IMR-90 (cell line): Measurements from ENCODE around the gene H6PD. TPM values are rescaled to one million over a fixed set of nuclear protein-coding genes. Genes with fewer than 3 reads are reported as not detected.

Source experiments
- ATAC-seq: fragments of 200-7000 bp; cut with Tn5 transposase; 2 replicates; pipeline ENCODE4 v1.9.1; 2020; ENCODE audit warnings: low read depth, mild to moderate bottlenecking, moderate library complexity
- BruUV-seq: library from RNA; stranded (reverse); fragments of 400-500 nt; replicated peaks from 2 replicates; lab custom pipeline; 2021; lab: Mats Ljungman, UMichigan
- CTCF ChIA-PET: fragments of 300-600 bp; formaldehyde crosslinking; extraction: SDS; loops from one replicate; lab custom pipeline; 2021; ENCODE audit warnings: antibody characterized with exemption; lab: Yijun Ruan, JAX
- POLR2A ChIA-PET: fragments of 300-600 bp; sonication (Branson Sonifier 250); formaldehyde crosslinking; loops from one replicate; lab custom pipeline; 2022; ENCODE audit warnings: antibody characterized with exemption; ENCODE audit not compliant: unreplicated experiment; lab: Charles Lee
- DNase-seq: peaks from one replicate; pipeline ENCODE4 v3.0.0; 2013
- H2AFZ ChIP-seq: replicated peaks from 2 replicates; pipeline ENCODE3; 2013; ENCODE audit warnings: low read length, mild to moderate bottlenecking; ENCODE audit not compliant: poor library complexity
- H2AK5ac ChIP-seq: 2 replicates; pipeline ENCODE4 v1.6.1; 2013; ENCODE audit warnings: low read depth, low read length, inconsistent platforms
- H2AK9ac ChIP-seq: replicated peaks from 2 replicates; pipeline ENCODE3; 2013; ENCODE audit warnings: mild to moderate bottlenecking, low read depth, low read length, moderate library complexity; ENCODE audit not compliant: poor library complexity
- H2BK120ac ChIP-seq: 2 replicates; pipeline ENCODE4 v1.6.1; 2013; ENCODE audit warnings: low read depth, low read length, inconsistent platforms
- H2BK15ac ChIP-seq: 3 replicates; pipeline ENCODE4 v1.6.1; 2013; ENCODE audit warnings: low read depth, low read length, inconsistent platforms
- H2BK20ac ChIP-seq: 2 replicates; pipeline ENCODE4 v1.6.1; 2013; ENCODE audit warnings: low read depth, mild to moderate bottlenecking, inconsistent platforms, low read length, moderate library complexity
- H2BK5ac ChIP-seq: 2 replicates; pipeline ENCODE4 v1.6.1; 2013; ENCODE audit warnings: mild to moderate bottlenecking, low read depth, low read length, inconsistent platforms; ENCODE audit not compliant: poor library complexity, severe bottlenecking
- H3K14ac ChIP-seq: replicated peaks from 2 replicates; pipeline ENCODE4 v1.6.1; 2013; ENCODE audit warnings: low read depth, low read length, inconsistent platforms
- H3K18ac ChIP-seq: 2 replicates; pipeline ENCODE4 v1.6.1; 2013; ENCODE audit warnings: low read depth, low read length, control low read depth
- H3K23ac ChIP-seq: 2 replicates; pipeline ENCODE4 v1.6.1; 2013; ENCODE audit warnings: low read depth, low read length, inconsistent platforms
- H3K27ac ChIP-seq: 2 replicates; pipeline ENCODE4 v1.5.1; 2013; ENCODE audit warnings: mild to moderate bottlenecking, control low read depth, low read length; ENCODE audit not compliant: insufficient read depth
- H3K27me3 ChIP-seq: 2 replicates; pipeline ENCODE4 v1.6.1; 2013; ENCODE audit warnings: low read length; ENCODE audit not compliant: control insufficient read depth, insufficient read depth
- H3K36me3 ChIP-seq: 2 replicates; pipeline ENCODE4 v1.6.1; 2013; ENCODE audit warnings: low read length, mixed read lengths; ENCODE audit not compliant: control insufficient read depth, insufficient read depth
- H3K4ac ChIP-seq: 2 replicates; pipeline ENCODE4 v1.6.1; 2013; ENCODE audit warnings: low read depth, low read length, inconsistent platforms
- H3K4me1 ChIP-seq: 2 replicates; pipeline ENCODE4 v1.6.1; 2013; ENCODE audit warnings: low read length, mixed read lengths; ENCODE audit not compliant: control insufficient read depth, insufficient read depth
- H3K4me2 ChIP-seq: 2 replicates; pipeline ENCODE4 v1.6.1; 2013; ENCODE audit warnings: low read depth, mild to moderate bottlenecking, control low read depth, low read length, moderate library complexity
- H3K4me3 ChIP-seq: 2 replicates; pipeline ENCODE4 v1.5.1; 2013; ENCODE audit warnings: low read depth, mild to moderate bottlenecking, control low read depth, low read length, moderate library complexity; ENCODE audit not compliant: insufficient read depth
- H3K56ac ChIP-seq: 2 replicates; pipeline ENCODE4 v1.6.1; 2013; ENCODE audit warnings: low read length, inconsistent platforms; ENCODE audit not compliant: insufficient read depth; ENCODE audit errors: extremely low read depth
- H3K79me1 ChIP-seq, 2 experiments: 2 replicates each; pipeline ENCODE4 v1.6.1; 2013; ENCODE audit warnings: low read length in 2 of 2, inconsistent platforms in 1 of 2, low read depth in 1 of 2
- H3K9ac ChIP-seq: 2 replicates; pipeline ENCODE4 v1.6.1; 2013; ENCODE audit warnings: low read depth, low read length, control low read depth
- H3K9me1 ChIP-seq: 2 replicates; pipeline ENCODE4 v1.6.1; 2013; ENCODE audit warnings: low read length, inconsistent platforms; ENCODE audit not compliant: insufficient read depth
- H3K9me3 ChIP-seq: 2 replicates; pipeline ENCODE4 v1.6.1; 2013; ENCODE audit warnings: low read length; ENCODE audit not compliant: control insufficient read depth, insufficient read depth
- H4K20me1 ChIP-seq: 2 replicates; pipeline ENCODE4 v1.6.1; 2013; ENCODE audit warnings: low read length, inconsistent platforms; ENCODE audit not compliant: insufficient read depth
- H4K5ac ChIP-seq: 2 replicates; pipeline ENCODE4 v1.6.1; 2013; ENCODE audit warnings: mild to moderate bottlenecking, low read depth, low read length, control low read depth
- H4K8ac ChIP-seq, 2 experiments: 2 replicates each; pipeline ENCODE4 v1.6.1; 2013; ENCODE audit warnings: low read depth in 2 of 2, low read length in 2 of 2, control low read depth in 1 of 2, inconsistent platforms in 1 of 2
- H4K91ac ChIP-seq: 2 replicates; pipeline ENCODE4 v1.6.1; 2013; ENCODE audit warnings: low read depth, low read length, inconsistent platforms; ENCODE audit not compliant: insufficient read depth
- BHLHE40 ChIP-seq: fragments of 150-350 bp; IDR thresholded peaks from 2 replicates; pipeline ENCODE4 v1.6.1; 2016; ENCODE audit warnings: mild to moderate bottlenecking, low read depth, low read length
- CHD1 ChIP-seq: IDR thresholded peaks from 2 replicates; pipeline ENCODE4 v1.6.1; 2012; ENCODE audit warnings: low read depth, low read length, improper control_type of control experiment
- FOS ChIP-seq: fragments of 150-350 bp; IDR thresholded peaks from 2 replicates; pipeline ENCODE4 v1.6.1; 2016; ENCODE audit warnings: low read depth, low read length
- MAFK ChIP-seq: IDR thresholded peaks from 2 replicates; pipeline ENCODE4 v1.6.1; 2012; ENCODE audit warnings: low read depth, low read length, improper control_type of control experiment
- NFE2L2 ChIP-seq: fragments of 150-350 bp; IDR thresholded peaks from 2 replicates; pipeline ENCODE4 v1.6.1; 2016; ENCODE audit warnings: low read depth, mild to moderate bottlenecking, low read length
- RAD21 ChIP-seq: IDR thresholded peaks from 2 replicates; pipeline ENCODE4 v1.6.1; 2012; ENCODE audit warnings: low read length, improper control_type of control experiment
- RFX5 ChIP-seq: IDR thresholded peaks from 2 replicates; pipeline ENCODE4 v1.8.0; 2012; ENCODE audit warnings: low read depth, mild to moderate bottlenecking, low read length, moderate library complexity
- SMC3 ChIP-seq: fragments of 150-350 bp; IDR thresholded peaks from 2 replicates; pipeline ENCODE4 v1.6.1; 2016; ENCODE audit warnings: low read depth, mild to moderate bottlenecking, antibody characterized with exemption, low read length, moderate library complexity
- WGBS, 2 experiments: methylation state at CpG; one replicate each; pipeline versions ENCODE4 v1.1.5 to v1.1.7; 2013; ENCODE audit warnings: missing lambda C conversion rate in 2 of 2; ENCODE audit not compliant: insufficient read length in 1 of 2; ENCODE audit errors: extremely low coverage in 2 of 2; 5-methylcytosine and 5-hydroxymethylcytosine counted together
- dilution Hi-C: fragments of 300-500 bp; cut with HindIII; formaldehyde crosslinking; loops from one replicate; pipeline ENCODE4 v1.14.3; 2018; ENCODE audit warnings: low sequenced_read_pairs; ENCODE audit not compliant: unreplicated experiment
- in situ Hi-C: fragments of 300-500 bp; cut with MboI; formaldehyde crosslinking; loops from 3 replicates; pipeline ENCODE4 v1.14.3; 2019; ENCODE audit warnings: low sequenced_read_pairs, inconsistent platforms, mixed read lengths
- intact Hi-C: fragments of 100-400 bp; cut with micrococcal nuclease; formaldehyde crosslinking; loops from 2 replicates; pipeline ENCODE4 v1.10.0; 2022
- polyA plus RNA-seq, 3 experiments: library from polyadenylated mRNA; depleted of rRNA; stranded (reverse); fragments of >200 nt; gene quantifications; 2 replicates each; pipeline ENCODE4 v1.2.3, GENCODE V29; 2012; ENCODE audit warnings: low replicate concordance in 1 of 3
- total RNA-seq: library from RNA; depleted of rRNA; stranded (reverse); fragments of >200 nt; gene quantifications from 2 replicates; pipeline ENCODE4 v1.2.3, GENCODE V29; 2012
- TF ChIP-seq, protein P1 (sequence below): conservative IDR thresholded peaks from 2 replicates; pipeline ENCODE4 v1.5.1; 2012; ENCODE audit warnings: mild to moderate bottlenecking, low read depth, low read length, improper control_type of control experiment
- TF ChIP-seq, protein P2 (sequence below): fragments of 150-350 bp; IDR thresholded peaks from 2 replicates; pipeline ENCODE4 v1.6.1; 2017; ENCODE audit warnings: mild to moderate bottlenecking, antibody characterized with exemption, low read length, low read depth

The H6PD gene
- total and polyA plus RNA-seq, 2 of the 4 experiments (the other 2 are of a cell fraction) = 9.3 to 22.1 TPM

DNA sequence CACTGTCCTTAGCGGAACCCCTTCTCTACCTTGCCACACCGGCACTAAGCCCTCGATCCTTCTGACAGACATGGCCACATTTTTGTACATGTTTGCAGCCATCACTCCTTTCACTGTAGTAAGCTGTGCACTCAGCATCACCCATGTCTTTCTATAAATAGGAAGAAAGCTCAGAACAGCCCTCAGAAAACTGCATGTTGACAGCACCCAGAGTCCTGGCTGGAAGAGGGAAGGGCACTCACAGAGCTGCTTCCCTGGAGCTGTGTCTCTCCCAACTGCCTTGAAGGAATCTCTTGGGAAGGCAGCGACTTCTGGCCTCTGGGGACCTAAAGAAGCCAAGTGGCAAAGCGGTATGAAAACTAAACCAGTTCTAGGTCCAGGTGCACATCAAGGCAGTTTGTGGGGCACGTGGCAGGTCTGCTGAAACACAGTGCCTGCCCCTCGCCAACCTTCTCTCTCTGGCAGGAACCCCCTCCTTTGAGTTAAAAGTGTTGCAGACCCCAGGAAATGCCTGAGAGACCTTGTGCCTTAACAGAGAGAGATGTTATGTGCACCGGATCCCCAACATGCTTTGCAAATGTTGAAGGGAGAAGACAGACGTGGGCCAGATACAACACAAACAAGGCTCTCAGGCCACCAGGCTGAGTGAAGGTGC is 41.9 kb upstream of the H6PD start:
- TF ChIP-seq, protein P1, sequence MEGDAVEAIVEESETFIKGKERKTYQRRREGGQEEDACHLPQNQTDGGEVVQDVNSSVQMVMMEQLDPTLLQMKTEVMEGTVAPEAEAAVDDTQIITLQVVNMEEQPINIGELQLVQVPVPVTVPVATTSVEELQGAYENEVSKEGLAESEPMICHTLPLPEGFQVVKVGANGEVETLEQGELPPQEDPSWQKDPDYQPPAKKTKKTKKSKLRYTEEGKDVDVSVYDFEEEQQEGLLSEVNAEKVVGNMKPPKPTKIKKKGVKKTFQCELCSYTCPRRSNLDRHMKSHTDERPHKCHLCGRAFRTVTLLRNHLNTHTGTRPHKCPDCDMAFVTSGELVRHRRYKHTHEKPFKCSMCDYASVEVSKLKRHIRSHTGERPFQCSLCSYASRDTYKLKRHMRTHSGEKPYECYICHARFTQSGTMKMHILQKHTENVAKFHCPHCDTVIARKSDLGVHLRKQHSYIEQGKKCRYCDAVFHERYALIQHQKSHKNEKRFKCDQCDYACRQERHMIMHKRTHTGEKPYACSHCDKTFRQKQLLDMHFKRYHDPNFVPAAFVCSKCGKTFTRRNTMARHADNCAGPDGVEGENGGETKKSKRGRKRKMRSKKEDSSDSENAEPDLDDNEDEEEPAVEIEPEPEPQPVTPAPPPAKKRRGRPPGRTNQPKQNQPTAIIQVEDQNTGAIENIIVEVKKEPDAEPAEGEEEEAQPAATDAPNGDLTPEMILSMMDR = no peak
- TF ChIP-seq BHLHE40 = no peak
- no peak for TF ChIP-seq FOS
- no peak for TF ChIP-seq SMC3
- no peak for TF ChIP-seq RAD21
- TF ChIP-seq RFX5 = no peak
- TF ChIP-seq NFE2L2 = no peak
- TF ChIP-seq CHD1 = no peak
- TF ChIP-seq, protein P2, sequence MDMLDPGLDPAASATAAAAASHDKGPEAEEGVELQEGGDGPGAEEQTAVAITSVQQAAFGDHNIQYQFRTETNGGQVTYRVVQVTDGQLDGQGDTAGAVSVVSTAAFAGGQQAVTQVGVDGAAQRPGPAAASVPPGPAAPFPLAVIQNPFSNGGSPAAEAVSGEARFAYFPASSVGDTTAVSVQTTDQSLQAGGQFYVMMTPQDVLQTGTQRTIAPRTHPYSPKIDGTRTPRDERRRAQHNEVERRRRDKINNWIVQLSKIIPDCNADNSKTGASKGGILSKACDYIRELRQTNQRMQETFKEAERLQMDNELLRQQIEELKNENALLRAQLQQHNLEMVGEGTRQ = no peak
- no peak for TF ChIP-seq MAFK
- DNase-seq = no peak
- no peaks in the 10 kb centered on the region for H3K27me3 ChIP-seq
- no peaks in the 10 kb centered on the region for H3K9me3 ChIP-seq
- no peaks in the 10 kb centered on the region for H4K20me1 ChIP-seq
- no peak overlapping the region for H4K91ac ChIP-seq
- H3K4me3 ChIP-seq = no peak overlapping the region
- H3K14ac ChIP-seq = peak overlapping the region; percentile 40; the same call in 1 of the 2 replicates
- H3K9ac ChIP-seq = no peak overlapping the region
- ATAC-seq = no peak
- intact Hi-C loops = no loop called here
- BruUV-seq = no TSS peak
- peaks cover 20% of the 10 kb centered on the region for H3K4me1 ChIP-seq
- H2AFZ ChIP-seq = peak overlapping the region; percentile 47
- no peak overlapping the region for H3K56ac ChIP-seq
- no peak overlapping the region for H2BK15ac ChIP-seq
- H2BK5ac ChIP-seq = no peak overlapping the region
- H4K8ac ChIP-seq = no peak overlapping the region
- 86% methylated on average over 3 of the region's 9 CpGs; no CpG with 5 or more reads in 1 of the 2 experiments for WGBS, 2 experiments
- no peak overlapping the region for H3K23ac ChIP-seq
- H3K18ac ChIP-seq = peak overlapping the region; percentile 14; the same call in 1 of the 2 replicates
- H4K5ac ChIP-seq = no peak overlapping the region
- dilution Hi-C loops = no loop called here
- H2BK120ac ChIP-seq = peak overlapping the region; percentile 3; the same call in 1 of the 2 replicates
- no peak overlapping the region for H3K4me2 ChIP-seq
- H3K79me1 ChIP-seq = peaks cover 0 to 37% of the 10 kb centered on the region in 2 experiments; a peak in 2 of 4 replicates
- in situ Hi-C loops = no loop called here
- H3K9me1 ChIP-seq = peaks cover 9% of the 10 kb centered on the region
- no peaks in the 10 kb centered on the region for H3K36me3 ChIP-seq
- H2BK20ac ChIP-seq = peak overlapping the region; percentile 33; the same call in 1 of the 2 replicates
- peak overlapping the region; percentile 29 for H2AK9ac ChIP-seq
- CTCF ChIA-PET = interaction anchor here (0.7 kb wide), 1 partner anchor 27 kb away, joined by 3 read pairs; no protein-coding TSS in a partner anchor
- peak overlapping the region; percentile 13; the same call in 1 of the 2 replicates for H2AK5ac ChIP-seq
- no peak overlapping the region for H3K27ac ChIP-seq
- 0 out of 2 replicates have a peak overlapping the region, but pooled peaks have one; percentile 16 for H3K4ac ChIP-seq
- POLR2A ChIA-PET = interaction anchor here (0.6 kb wide), 1 partner anchor 1336 kb away, joined by 3 read pairs; no protein-coding TSS in a partner anchor
